Omental fat pad (tissue), 4 donors: Measurements from ENCODE around the gene DLG2. TPM values are rescaled to one million over a fixed set of nuclear protein-coding genes. Genes with fewer than 3 reads are reported as not detected.

ENCODE experiments used
- ATAC-seq: fragments of 150-250 bp; one replicate; pipeline ENCODE4 v1.9.1; 2016; ENCODE audit warnings: mild to moderate bottlenecking, moderate library complexity; ENCODE audit not compliant: low FRiP score
- DNase-seq: peaks from one replicate; pipeline ENCODE4 v3.0.0-alpha.2; 2019; ENCODE audit warnings: low spot score
- CTCF ChIP-seq, 3 donors: fragments of 450-650 bp; IDR thresholded peaks; one replicate each; pipeline ENCODE4 v1.5.1; 2016 to 2017; ENCODE audit warnings: antibody characterized with exemption in 3 of 3, mild to moderate bottlenecking in 3 of 3, moderate library complexity in 2 of 3
- total RNA-seq, 4 donors: library from RNA; depleted of rRNA; stranded (reverse); fragments of >200 nt; gene quantifications; one replicate each; pipeline ENCODE4 v1.1.0, GENCODE V29; 2016

Gene DLG2
- total RNA-seq, 4 donors from 2014 or later, result 4.8 to 13.2 (median 8.1) TPM

- no peak for TF ChIP-seq CTCF (IDR thresholded peaks at IDR 0.05)
- ATAC-seq (no peak), DNase-seq (no peak)
Measured at GRCh38 chr11:83727251-83727650, 1899.9 kb downstream of the DLG2 start.

GRCh38 chr11:83726316-83726715 is 1900.8 kb downstream of the DLG2 start:
- DNase-seq (no peak), ATAC-seq (no peak)
- no peak for TF ChIP-seq CTCF (IDR thresholded peaks at IDR 0.05)

GRCh38 chr11:83725728-83726127 is 1901.4 kb downstream of the DLG2 start:
- no peak for TF ChIP-seq CTCF (IDR thresholded peaks at IDR 0.05)
- DNase-seq (no peak), ATAC-seq (no peak)

GRCh38 chr11:83725269-83725560 is 1901.9 kb downstream of the DLG2 start:
- ATAC-seq (peak; percentile 9), DNase-seq (no peak)
- TF ChIP-seq CTCF (IDR thresholded peaks at IDR 0.05), result no peak

- DNase-seq (no peak), ATAC-seq (peak; percentile 68)
- TF ChIP-seq CTCF (IDR thresholded peaks at IDR 0.05), result no peak
Measured at GRCh38 chr11:83723999-83724398, 1903.1 kb downstream of the DLG2 start.

- ATAC-seq (no peak), DNase-seq (no peak)
- TF ChIP-seq CTCF (IDR thresholded peaks at IDR 0.05), result no peak
Measured at GRCh38 chr11:83722392-83723119, 1904.6 kb downstream of the DLG2 start.

GRCh38 chr11:83721263-83721662 is 1905.9 kb downstream of the DLG2 start:
- DNase-seq (no peak), ATAC-seq (no peak)
- TF ChIP-seq CTCF (IDR thresholded peaks at IDR 0.05), result no peak
